Left ventricle myocardium inferior (tissue), 1 donor: ENCODE data around the gene RPS6KA5. TPM values are rescaled to one million over a fixed set of nuclear protein-coding genes. Genes with fewer than 3 reads are reported as not detected.

Experiments
- DNase-seq: peaks from one replicate; pipeline ENCODE4 v3.0.0-alpha.2; 2020
- H3K27ac ChIP-seq: fragments of 200-600 bp; replicated peaks from 2 replicates; pipeline ENCODE4 v1.8.0; 2021
- H3K27me3 ChIP-seq: fragments of 200-600 bp; 2 replicates; pipeline ENCODE4 v1.8.0; 2021; ENCODE audit warnings: low read depth
- H3K36me3 ChIP-seq: fragments of 200-600 bp; 2 replicates; pipeline ENCODE4 v1.8.0; 2021
- H3K4me1 ChIP-seq: fragments of 200-600 bp; 2 replicates; pipeline ENCODE4 v1.8.0; 2021
- H3K4me3 ChIP-seq: fragments of 200-600 bp; 2 replicates; pipeline ENCODE4 v1.8.0; 2021; ENCODE audit warnings: mild to moderate bottlenecking, moderate library complexity
- H3K9me3 ChIP-seq: fragments of 200-600 bp; replicated peaks from 2 replicates; pipeline ENCODE4 v1.8.0; 2021
- CTCF ChIP-seq: fragments of 200-600 bp; IDR thresholded peaks from 2 replicates; pipeline ENCODE4 v1.8.0; 2021; ENCODE audit warnings: antibody characterized with exemption, mild to moderate bottlenecking, borderline replicate concordance
- intact Hi-C: fragments of 100-400 bp; cut with micrococcal nuclease; formaldehyde crosslinking; loops from one replicate; pipeline ENCODE4 v1.11.0; 2022
- total RNA-seq: library from RNA; stranded (reverse); fragmentation: NEBNext Ultra II Directional; extraction: Animal tissue kit (Norgen Biotek cat#: 25700); gene quantifications from one replicate; pipeline ENCODE4 v1.2.1, GENCODE V29; 2021
- donor health status: DM: no; HTN: yes; CAD: no; lungs with severe emphysema.

Gene RPS6KA5
- total RNA-seq, 1 donor from 2014 or later = 6.4 TPM

- intact Hi-C loops = no loop called here
- Histone ChIP-seq H3K27me3 (no peaks in the 10 kb centered on the region), H3K36me3 (no peaks in the 10 kb centered on the region), H3K9me3 (no peaks in the 10 kb centered on the region), H3K27ac (no peak overlapping the region), H3K4me1 (peaks cover 12% of the 10 kb centered on the region), H3K4me3 (no peak overlapping the region)
- TF ChIP-seq CTCF = no peak
- no peak for DNase-seq
Measured at GRCh38 chr14:91055016-91055415, 5.4 kb downstream of the RPS6KA5 start.

- H3K27me3 ChIP-seq = no peaks in the 10 kb centered on the region
- no peak overlapping the region for H3K4me3 ChIP-seq
- H3K36me3 ChIP-seq = no peaks in the 10 kb centered on the region
- no peak overlapping the region for H3K27ac ChIP-seq
- DNase-seq = no peak
- no peaks in the 10 kb centered on the region for H3K9me3 ChIP-seq
- H3K4me1 ChIP-seq = no peaks in the 10 kb centered on the region
- intact Hi-C loops = no loop called here
- no peak for TF ChIP-seq CTCF
Measured at GRCh38 chr14:91048676-91049075, 11.8 kb downstream of the RPS6KA5 start.

GRCh38 chr14:91048265-91048664 lies 12.2 kb downstream of the RPS6KA5 start:
- DNase-seq = no peak
- no peak overlapping the region for H3K27ac ChIP-seq

GRCh38 chr14:91047174-91047753 lies 13.2 kb downstream of the RPS6KA5 start:
- DNase-seq = no peak
- H3K4me1 ChIP-seq = peaks cover under 1% of the 10 kb centered on the region
- no peaks in the 10 kb centered on the region for H3K27me3 ChIP-seq
- no peaks in the 10 kb centered on the region for H3K9me3 ChIP-seq
- H3K36me3 ChIP-seq = no peaks in the 10 kb centered on the region
- intact Hi-C loops = no loop called here
- H3K27ac ChIP-seq = no peak overlapping the region
- no peak overlapping the region for H3K4me3 ChIP-seq
- no peak for TF ChIP-seq CTCF

More at GRCh38 chr14:91048265-91048664, 12.2 kb downstream of the RPS6KA5 start:
- no peak for TF ChIP-seq CTCF
- Histone ChIP-seq H3K36me3 (no peaks in the 10 kb centered on the region), H3K27me3 (no peaks in the 10 kb centered on the region), H3K9me3 (no peaks in the 10 kb centered on the region), H3K4me1 (no peaks in the 10 kb centered on the region), H3K4me3 (no peak overlapping the region)
- intact Hi-C loops = no loop called here

DNA sequence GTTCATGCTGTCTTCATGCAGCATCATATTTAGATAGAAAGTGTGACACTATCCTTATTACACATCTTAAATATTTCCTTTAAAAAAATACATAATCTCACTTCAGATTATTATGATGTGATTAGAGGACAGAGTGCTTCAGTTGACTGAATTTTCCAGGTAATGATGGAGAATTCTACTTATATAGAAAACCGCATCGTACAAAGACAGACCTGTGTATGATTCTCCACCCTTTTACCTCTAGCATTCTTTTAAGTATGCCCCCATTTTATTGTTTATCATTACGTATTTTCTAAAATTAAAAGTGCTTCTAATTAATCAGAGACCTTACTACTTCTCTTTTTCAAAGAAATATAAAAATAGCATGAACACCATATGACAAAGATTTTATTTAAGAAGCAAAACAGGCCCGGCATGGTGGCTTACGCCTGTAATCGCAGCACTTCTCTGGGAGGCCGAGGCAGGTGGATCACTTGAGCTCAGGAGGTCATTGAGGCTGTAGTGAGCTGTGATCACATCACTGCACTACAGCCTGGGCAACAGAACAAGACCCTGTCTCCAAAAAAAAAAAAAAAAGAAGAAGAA lies 13.9 kb downstream of the RPS6KA5 start:
- no peaks in the 10 kb centered on the region for H3K27me3 ChIP-seq
- no peak overlapping the region for H3K4me3 ChIP-seq
- no peaks in the 10 kb centered on the region for H3K9me3 ChIP-seq
- no peak overlapping the region for H3K27ac ChIP-seq
- intact Hi-C loops = no loop called here
- no peak for DNase-seq
- peaks cover 7% of the 10 kb centered on the region for H3K4me1 ChIP-seq
- H3K36me3 ChIP-seq = no peaks in the 10 kb centered on the region
- no peak for TF ChIP-seq CTCF
